Measurements from ENCODE around the gene CNTN3. TPM values are rescaled to one million over a fixed set of nuclear protein-coding genes. Genes with fewer than 3 reads are reported as not detected.

CNTN3 gene
- polyA plus RNA-seq, 1 donor (not counting 4 experiments of a cell fraction or from before 2014, with no cell fraction given) = 0.01 TPM

GRCh38 chr3:74601793-74602192, 12.7 kb downstream of the CNTN3 start:
- Histone ChIP-seq H3K4me1 (ENCODE audit: control insufficient read depth, extremely low read depth, insufficient read depth, low read length) (no peaks in the 10 kb centered on the region), H3K4me3 (ENCODE audit: control insufficient read depth in 2 of 3, extremely low read depth in 1 of 3, insufficient read depth in 2 of 3, low read depth in 1 of 3, low read length in 3 of 3) (no peak overlapping the region), H3K9me3 (ENCODE audit: control insufficient read depth, low read depth, low read length) (no peaks in the 10 kb centered on the region), H2AFZ (ENCODE audit: control insufficient read depth, low read length) (no peak overlapping the region), H3K36me3 (ENCODE audit: control insufficient read depth in 2 of 2, extremely low read depth in 1 of 2, insufficient read depth in 2 of 2, low read length in 2 of 2) (no peaks in the 10 kb centered on the region), H3K9me1 (ENCODE audit: control insufficient read depth, extremely low read depth, insufficient read depth, low read length) (no peaks in the 10 kb centered on the region), H3K79me2 (ENCODE audit: control insufficient read depth, insufficient read depth, low read length) (no peaks in the 10 kb centered on the region), H4K20me1 (ENCODE audit: control insufficient read depth, extremely low read depth, insufficient read depth, low read length) (no peaks in the 10 kb centered on the region), H3K27ac (ENCODE audit: control insufficient read depth, insufficient read depth, low read length) (no peak overlapping the region), H3K27me3 (ENCODE audit: control insufficient read depth, extremely low read depth, insufficient read depth, low read length) (no peaks in the 10 kb centered on the region), H3K9ac (ENCODE audit: control insufficient read depth, extremely low read depth, insufficient read depth, low read length) (no peak overlapping the region), H3K4me2 (ENCODE audit: control insufficient read depth, extremely low read depth, insufficient read depth, low read depth, low read length) (no peak overlapping the region)
- DNase-seq (ENCODE audit: low read depth, low spot score) = no peak
- dilution Hi-C loops (cut with MboI; ENCODE audit: extremely low pct_ligation_motif_present, low sequenced_read_pairs) = no loop called here
- TF ChIP-seq EZH2 (IDR thresholded peaks at IDR 0.05; ENCODE audit: low read length) (no peak), CTCF (optimal IDR thresholded peaks at IDR 0.05 in 1 of 3, IDR thresholded peaks at IDR 0.05 in 1 of 3, conservative IDR thresholded peaks at IDR 0.05 in 1 of 3; ENCODE audit: extremely low read depth in 1 of 3, insufficient read depth in 2 of 3, low read length in 3 of 3) (no peak)
- no peak for FAIRE-seq

GRCh38 chr3:74599564-74599963, 14.9 kb downstream of the CNTN3 start:
- no peak for DNase-seq (ENCODE audit: low read depth, low spot score)
- Histone ChIP-seq H3K79me2 (ENCODE audit: control insufficient read depth, insufficient read depth, low read length) (no peaks in the 10 kb centered on the region), H3K27ac (ENCODE audit: control insufficient read depth, insufficient read depth, low read length) (no peak overlapping the region), H4K20me1 (ENCODE audit: control insufficient read depth, extremely low read depth, insufficient read depth, low read length) (no peaks in the 10 kb centered on the region), H3K36me3 (ENCODE audit: control insufficient read depth in 2 of 2, extremely low read depth in 1 of 2, insufficient read depth in 2 of 2, low read length in 2 of 2) (no peaks in the 10 kb centered on the region), H3K4me2 (ENCODE audit: control insufficient read depth, extremely low read depth, insufficient read depth, low read depth, low read length) (no peak overlapping the region), H2AFZ (ENCODE audit: control insufficient read depth, low read length) (no peak overlapping the region), H3K4me1 (ENCODE audit: control insufficient read depth, extremely low read depth, insufficient read depth, low read length) (no peaks in the 10 kb centered on the region), H3K4me3 (ENCODE audit: control insufficient read depth in 2 of 3, extremely low read depth in 1 of 3, insufficient read depth in 2 of 3, low read depth in 1 of 3, low read length in 3 of 3) (no peak overlapping the region), H3K9ac (ENCODE audit: control insufficient read depth, extremely low read depth, insufficient read depth, low read length) (no peak overlapping the region), H3K27me3 (ENCODE audit: control insufficient read depth, extremely low read depth, insufficient read depth, low read length) (no peaks in the 10 kb centered on the region), H3K9me3 (ENCODE audit: control insufficient read depth, low read depth, low read length) (no peaks in the 10 kb centered on the region), H3K9me1 (ENCODE audit: control insufficient read depth, extremely low read depth, insufficient read depth, low read length) (no peaks in the 10 kb centered on the region)
- dilution Hi-C loops (cut with MboI; ENCODE audit: extremely low pct_ligation_motif_present, low sequenced_read_pairs) = no loop called here
- no peak for TF ChIP-seq CTCF (optimal IDR thresholded peaks at IDR 0.05 in 1 of 3, IDR thresholded peaks at IDR 0.05 in 1 of 3, conservative IDR thresholded peaks at IDR 0.05 in 1 of 3; ENCODE audit: extremely low read depth in 1 of 3, insufficient read depth in 2 of 3, low read length in 3 of 3)
- TF ChIP-seq EZH2 (IDR thresholded peaks at IDR 0.05; ENCODE audit: low read length) = no peak
- FAIRE-seq = no peak

Data from keratinocyte (primary cell).